Breast epithelium (tissue), 3 donors: Measurements from ENCODE around the gene FOXI2.

Experiments used
- POLR2A ChIP-seq: fragments of 450-650 bp; IDR thresholded peaks from one replicate; pipeline ENCODE4 v1.6.1; 2016; ENCODE audit warnings: antibody characterized with exemption, mild to moderate bottlenecking, moderate library complexity
- POLR2AphosphoS5 ChIP-seq, 3 donors: sonication (generic); formaldehyde crosslinking; IDR thresholded peaks; one replicate each; pipeline ENCODE4 v1.6.1; 2017; ENCODE audit warnings: antibody characterized with exemption in 3 of 3
- TF ChIP-seq, protein P1 (sequence below), 3 donors: fragments of 450-650 bp; IDR thresholded peaks; one replicate each; pipeline ENCODE4 v1.5.1; 2016 to 2017; ENCODE audit warnings: antibody characterized with exemption in 3 of 3, mild to moderate bottlenecking in 3 of 3, moderate library complexity in 3 of 3

GRCh38 chr10:127735723-127736221 is 1.2 kb upstream of the FOXI2 start:
- TF ChIP-seq, protein P1, sequence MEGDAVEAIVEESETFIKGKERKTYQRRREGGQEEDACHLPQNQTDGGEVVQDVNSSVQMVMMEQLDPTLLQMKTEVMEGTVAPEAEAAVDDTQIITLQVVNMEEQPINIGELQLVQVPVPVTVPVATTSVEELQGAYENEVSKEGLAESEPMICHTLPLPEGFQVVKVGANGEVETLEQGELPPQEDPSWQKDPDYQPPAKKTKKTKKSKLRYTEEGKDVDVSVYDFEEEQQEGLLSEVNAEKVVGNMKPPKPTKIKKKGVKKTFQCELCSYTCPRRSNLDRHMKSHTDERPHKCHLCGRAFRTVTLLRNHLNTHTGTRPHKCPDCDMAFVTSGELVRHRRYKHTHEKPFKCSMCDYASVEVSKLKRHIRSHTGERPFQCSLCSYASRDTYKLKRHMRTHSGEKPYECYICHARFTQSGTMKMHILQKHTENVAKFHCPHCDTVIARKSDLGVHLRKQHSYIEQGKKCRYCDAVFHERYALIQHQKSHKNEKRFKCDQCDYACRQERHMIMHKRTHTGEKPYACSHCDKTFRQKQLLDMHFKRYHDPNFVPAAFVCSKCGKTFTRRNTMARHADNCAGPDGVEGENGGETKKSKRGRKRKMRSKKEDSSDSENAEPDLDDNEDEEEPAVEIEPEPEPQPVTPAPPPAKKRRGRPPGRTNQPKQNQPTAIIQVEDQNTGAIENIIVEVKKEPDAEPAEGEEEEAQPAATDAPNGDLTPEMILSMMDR (IDR thresholded peaks at IDR 0.05), result no peak
- TF ChIP-seq POLR2AphosphoS5 (IDR thresholded peaks at IDR 0.05) (no peak), POLR2A (no peak)
